SK-N-SH (cell line): Measurements from ENCODE around the gene QSOX2. TPM values are rescaled to one million over a fixed set of nuclear protein-coding genes. Genes with fewer than 3 reads are reported as not detected.

ENCODE experiments used
- CTCF ChIA-PET: fragments of 300-600, 350-600 bp; formaldehyde crosslinking; extraction: SDS; loops from one replicate; lab custom pipeline; 2021; lab: Yijun Ruan, JAX
- POLR2A ChIA-PET: fragments of 350-600 bp; sonication (Branson Sonifier 250); formaldehyde crosslinking; extraction: SDS; loops from one replicate; lab custom pipeline; 2020; ENCODE audit warnings: antibody characterized with exemption, inconsistent platforms; lab: Yijun Ruan, JAX
- DNase-seq: peaks from one replicate; pipeline ENCODE4 v3.0.0; 2012
- H2AFZ ChIP-seq: fragments of 200-600 bp; sonication (generic); 2 replicates; pipeline ENCODE4 v1.8.1; 2016; ENCODE audit warnings: antibody characterized with exemption, mild to moderate bottlenecking, low read depth
- H3F3A ChIP-seq: fragments of 200-600 bp; sonication (generic); replicated peaks from 2 replicates; pipeline ENCODE3; 2016; ENCODE audit warnings: antibody characterized with exemption, mild to moderate bottlenecking; ENCODE audit not compliant: insufficient read depth
- H3K27ac ChIP-seq, 2 experiments: fragments of 200-500 bp in 1 of 2; fragments of 200-600 bp in 1 of 2; sonication (Bioruptor generic) in 1 of 2; sonication (generic), shearing (Covaris generic) in 1 of 2; 2 replicates each; pipeline versions ENCODE4 v1.5.1 to v1.6.1; 2014 to 2016; ENCODE audit warnings: low read depth in 2 of 2, inconsistent platforms in 1 of 2, low read length in 1 of 2, mild to moderate bottlenecking in 1 of 2, mixed read lengths in 1 of 2
- H3K27me3 ChIP-seq: fragments of 200-600 bp; sonication (generic), shearing (Covaris generic); 2 replicates; pipeline ENCODE4 v1.6.1; 2016; ENCODE audit warnings: mixed run types; ENCODE audit not compliant: insufficient read depth
- H3K36me3 ChIP-seq, 2 experiments: fragments of 200-500 bp in 1 of 2; fragments of 200-600 bp in 1 of 2; sonication (Bioruptor generic) in 1 of 2; sonication (generic) in 1 of 2; replicated peaks in 1 of 2; 2 replicates each; pipeline versions ENCODE3 to v1.5.1; 2014 to 2016; ENCODE audit warnings: low read length in 1 of 2, mild to moderate bottlenecking in 1 of 2; ENCODE audit not compliant: insufficient read depth in 2 of 2, control insufficient read depth in 1 of 2
- H3K4me1 ChIP-seq, 2 experiments: fragments of 200-500 bp in 1 of 2; fragments of 200-600 bp in 1 of 2; sonication (Bioruptor generic) in 1 of 2; sonication (generic), shearing (Covaris generic) in 1 of 2; 2 replicates each; pipeline versions ENCODE4 v1.5.1 to v1.6.1; 2014 to 2016; ENCODE audit warnings: low read depth in 1 of 2, low read length in 1 of 2, mixed run types in 1 of 2; ENCODE audit not compliant: insufficient read depth in 2 of 2, control insufficient read depth in 1 of 2
- H3K4me2 ChIP-seq: fragments of 200-600 bp; sonication (generic), shearing (Covaris generic); 2 replicates; pipeline ENCODE4 v1.6.1; 2017; ENCODE audit warnings: mixed run types
- H3K4me3 ChIP-seq, 2 experiments: fragments of 200-500 bp in 1 of 2; fragments of 200-600 bp in 1 of 2; sonication (Bioruptor generic) in 1 of 2; sonication (generic), shearing (Covaris generic) in 1 of 2; 2 replicates each; pipeline versions ENCODE4 v1.5.1 to v1.8.1; 2014 to 2016; ENCODE audit warnings: low read depth in 2 of 2, inconsistent platforms in 1 of 2, low read length in 1 of 2, mild to moderate bottlenecking in 1 of 2, mixed read lengths in 1 of 2, moderate library complexity in 1 of 2
- H3K79me2 ChIP-seq: fragments of 200-600 bp; sonication (generic); 2 replicates; pipeline ENCODE4 v1.8.1; 2017; ENCODE audit warnings: mild to moderate bottlenecking; ENCODE audit not compliant: insufficient read depth
- H3K9ac ChIP-seq: fragments of 200-600 bp; sonication (generic); 2 replicates; pipeline ENCODE4 v1.6.1; 2017; ENCODE audit warnings: mixed run types
- H3K9me2 ChIP-seq: fragments of 200-600 bp; sonication (generic); 2 replicates; pipeline ENCODE4 v1.6.1; 2017; ENCODE audit warnings: mixed run types
- H3K9me3 ChIP-seq: fragments of 200-600 bp; sonication (generic); 2 replicates; pipeline ENCODE4 v1.6.1; 2017; ENCODE audit warnings: mixed run types, mild to moderate bottlenecking, moderate library complexity
- H4K20me1 ChIP-seq: fragments of 200-600 bp; sonication (generic); 2 replicates; pipeline ENCODE4 v1.6.1; 2017; ENCODE audit warnings: mild to moderate bottlenecking, mixed run types; ENCODE audit not compliant: insufficient read depth
- EZH2phosphoT487 ChIP-seq: fragments of 200-600 bp; sonication (generic); IDR thresholded peaks from 2 replicates; pipeline ENCODE4 v1.6.1; 2017; ENCODE audit warnings: low read depth, mixed run types, mild to moderate bottlenecking, antibody characterized with exemption, moderate library complexity, borderline replicate concordance
- FOXJ3 ChIP-seq: sonication (generic); formaldehyde crosslinking; IDR thresholded peaks from 2 replicates; pipeline ENCODE4 v1.5.1; 2020; ENCODE audit warnings: mild to moderate bottlenecking, missing genetic modification reagents
- JUND ChIP-seq: IDR thresholded peaks from 2 replicates; pipeline ENCODE4 v1.4.0; 2012
- PBX3 ChIP-seq: IDR thresholded peaks from 2 replicates; pipeline ENCODE4; 2012
- POLR2AphosphoS5 ChIP-seq: IDR thresholded peaks from 2 replicates; pipeline ENCODE4 v1.6.1; 2012; ENCODE audit warnings: low read depth, low read length
- RCOR1 ChIP-seq: fragments of 150-350 bp; IDR thresholded peaks from 2 replicates; pipeline ENCODE4 v1.6.1; 2017; ENCODE audit warnings: antibody characterized with exemption, low read length
- RFX5 ChIP-seq: IDR thresholded peaks from 2 replicates; pipeline ENCODE4 v1.6.1; 2012; ENCODE audit warnings: mild to moderate bottlenecking, improper control_type of control experiment, low read length
- SIN3A ChIP-seq: IDR thresholded peaks from 2 replicates; pipeline ENCODE4 v1.6.1; 2012; ENCODE audit warnings: low read depth, mild to moderate bottlenecking, low read length, moderate library complexity, borderline replicate concordance
- TAF1 ChIP-seq: IDR thresholded peaks from 2 replicates; pipeline ENCODE4 v1.6.1; 2012; ENCODE audit warnings: low read depth, mild to moderate bottlenecking, low read length, moderate library complexity, borderline replicate concordance
- YY1 ChIP-seq: IDR thresholded peaks from 2 replicates; pipeline ENCODE4 v1.4.0; 2012; ENCODE audit warnings: low read depth, mild to moderate bottlenecking
- WGBS: methylation state at CpG from one replicate; pipeline ENCODE4 v1.1.6; 2017; ENCODE audit warnings: low lambda C conversion rate; 5-methylcytosine and 5-hydroxymethylcytosine counted together
- polyA plus RNA-seq, 3 experiments: library from polyadenylated mRNA; depleted of rRNA; stranded (reverse); fragments of >200 nt; gene quantifications; 2 replicates each; pipeline ENCODE4 v1.2.3, GENCODE V29; 2012
- TF ChIP-seq, protein P1 (sequence below): fragments of 150-350 bp; IDR thresholded peaks from 2 replicates; pipeline ENCODE4 v1.6.1; 2017; ENCODE audit warnings: antibody characterized with exemption, low read length, low read depth, borderline replicate concordance
- TF ChIP-seq, protein P2 (sequence below): fragments of 150-350 bp; IDR thresholded peaks from 2 replicates; pipeline ENCODE4 v1.6.1; 2016; ENCODE audit warnings: mild to moderate bottlenecking, low read depth, low read length

Gene QSOX2
- polyA plus RNA-seq, 1 of the 3 experiments (the other 2 are of a cell fraction), result 26.6 TPM

DNA sequence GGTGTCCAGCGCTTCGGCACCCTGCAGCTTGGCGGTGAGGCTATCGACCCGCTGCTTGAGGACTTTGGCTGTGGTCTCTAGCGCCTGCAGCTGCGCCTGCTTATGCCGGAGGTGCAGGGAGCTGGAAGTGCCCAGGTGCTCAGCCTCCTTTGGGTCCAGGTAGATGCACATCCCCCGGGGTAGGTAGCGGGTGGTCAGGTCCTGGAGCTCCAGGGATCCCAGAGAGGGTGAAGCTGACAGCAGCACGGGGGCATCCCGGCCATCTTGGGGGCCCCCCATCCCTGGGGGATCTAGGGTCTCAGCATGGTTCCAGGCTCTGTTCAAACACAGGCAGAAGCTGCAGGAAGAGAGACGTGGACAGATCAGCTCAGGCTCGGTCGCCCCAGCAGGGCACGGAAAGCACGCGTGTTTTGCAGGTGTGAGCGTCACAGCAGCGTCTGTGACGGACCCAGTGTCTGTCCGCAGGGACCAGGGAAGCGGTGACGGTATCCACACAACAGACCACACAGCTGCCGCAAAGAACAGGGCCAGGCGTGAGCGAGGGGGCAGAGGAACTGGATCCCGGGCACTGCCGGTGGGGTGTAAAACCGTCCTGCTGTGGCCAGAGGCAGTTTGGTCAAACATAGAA, 40.9 kb upstream of the QSOX2 start:
- 65% methylated on average over 9 of the region's 30 CpGs for WGBS
- no peaks in the 10 kb centered on the region for H3K79me2 ChIP-seq
- no peaks in the 10 kb centered on the region for H3K36me3 ChIP-seq
- no peak overlapping the region for H3K9ac ChIP-seq
- no peaks in the 10 kb centered on the region for H4K20me1 ChIP-seq
- no peak for DNase-seq
- ChIA-PET POLR2A (no interaction called here), CTCF (interaction anchor here (0.6 to 2.8 kb wide), 8 partner anchors 10 to 197 kb away, joined by 3 to 11 read pairs (median 4); partner anchors contain the start of gene SEC16A)
- no peaks in the 10 kb centered on the region for H3F3A ChIP-seq
- no peak overlapping the region for H3K4me3 ChIP-seq
- H3K27me3 ChIP-seq, result peaks cover 42% of the 10 kb centered on the region
- H3K27ac ChIP-seq, result no peak overlapping the region
- no peaks in the 10 kb centered on the region for H3K9me2 ChIP-seq
- peaks cover 0 to 19% of the 10 kb centered on the region in 2 experiments; a peak in 2 of 4 replicates for H3K4me1 ChIP-seq
- H3K4me2 ChIP-seq, result no peak overlapping the region
- H2AFZ ChIP-seq, result no peak overlapping the region
- TF ChIP-seq FOXJ3 (CRISPR knock-in tag), result no peak
- TF ChIP-seq RCOR1, result no peak
- no peak for TF ChIP-seq EZH2phosphoT487
- no peak for TF ChIP-seq RFX5
- TF ChIP-seq, protein P1, sequence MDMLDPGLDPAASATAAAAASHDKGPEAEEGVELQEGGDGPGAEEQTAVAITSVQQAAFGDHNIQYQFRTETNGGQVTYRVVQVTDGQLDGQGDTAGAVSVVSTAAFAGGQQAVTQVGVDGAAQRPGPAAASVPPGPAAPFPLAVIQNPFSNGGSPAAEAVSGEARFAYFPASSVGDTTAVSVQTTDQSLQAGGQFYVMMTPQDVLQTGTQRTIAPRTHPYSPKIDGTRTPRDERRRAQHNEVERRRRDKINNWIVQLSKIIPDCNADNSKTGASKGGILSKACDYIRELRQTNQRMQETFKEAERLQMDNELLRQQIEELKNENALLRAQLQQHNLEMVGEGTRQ, result no peak
- no peak for TF ChIP-seq TAF1
- TF ChIP-seq SIN3A, result no peak
- no peak for TF ChIP-seq POLR2AphosphoS5
- TF ChIP-seq, protein P2, sequence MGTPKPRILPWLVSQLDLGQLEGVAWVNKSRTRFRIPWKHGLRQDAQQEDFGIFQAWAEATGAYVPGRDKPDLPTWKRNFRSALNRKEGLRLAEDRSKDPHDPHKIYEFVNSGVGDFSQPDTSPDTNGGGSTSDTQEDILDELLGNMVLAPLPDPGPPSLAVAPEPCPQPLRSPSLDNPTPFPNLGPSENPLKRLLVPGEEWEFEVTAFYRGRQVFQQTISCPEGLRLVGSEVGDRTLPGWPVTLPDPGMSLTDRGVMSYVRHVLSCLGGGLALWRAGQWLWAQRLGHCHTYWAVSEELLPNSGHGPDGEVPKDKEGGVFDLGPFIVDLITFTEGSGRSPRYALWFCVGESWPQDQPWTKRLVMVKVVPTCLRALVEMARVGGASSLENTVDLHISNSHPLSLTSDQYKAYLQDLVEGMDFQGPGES, result no peak
- no peak for TF ChIP-seq YY1
- no peak for TF ChIP-seq JUND
- no peak for TF ChIP-seq PBX3
- TF ChIP-seq, all 33 proteins: peak for 0
- no peaks in the 10 kb centered on the region for H3K9me3 ChIP-seq
